Measurements from ENCODE around the gene UBA3.
A peak's percentile ranks its signal among the peaks of the same experiment; 100 is the strongest.

- TF ChIP-seq POLR2AphosphoS5 (IDR thresholded peaks at IDR 0.05; ENCODE audit: low read depth, low read length) (0 out of 2 replicates have a peak, but pooled peaks have one; percentile 17), POLR2A (IDR thresholded peaks at IDR 0.05; ENCODE audit: low read depth, low read length) (peak; percentile 80)
Measured at GRCh38 chr3:69080233-69080920, at the start of gene UBA3.
